ENCODE results near the gene PTPRU.
A peak's percentile ranks its signal among the peaks of the same experiment; 100 is the strongest.
"Not testable (repeated sequence)": the region's sequence is repeated elsewhere in the genome, so short reads cannot be mapped to it uniquely, and the experiment has no call there.

PTPRU gene

GRCh38 chr1:29235955-29236711 lies at the start of gene PTPRU:
Gene PTPRU (plus strand): TSS chr1:29236522. CDS start chr1:29236645, 123 bp downstream.
- DNase-seq = peak; percentile 67

DNA sequence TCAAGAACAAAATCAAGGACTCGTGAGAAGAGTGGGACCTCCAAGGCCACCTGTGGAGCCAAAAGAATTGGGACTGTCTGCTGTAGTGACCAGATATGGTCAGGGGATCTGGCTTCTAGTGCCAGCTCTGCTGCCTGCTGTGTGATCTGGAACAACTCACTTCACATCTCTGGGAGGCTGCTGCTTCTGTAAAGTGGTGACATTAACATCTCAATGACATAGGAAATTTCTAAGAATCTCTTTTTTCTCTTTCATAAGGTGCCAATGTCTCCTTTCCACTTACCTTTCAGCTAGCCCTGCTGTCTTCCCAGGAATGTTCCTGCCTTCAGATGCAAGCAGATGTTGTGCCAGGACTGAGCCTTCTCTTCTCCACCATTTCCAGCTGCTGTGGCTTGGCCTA lies 49.6 kb upstream of the PTPRU start:
- no peak for DNase-seq

DNA sequence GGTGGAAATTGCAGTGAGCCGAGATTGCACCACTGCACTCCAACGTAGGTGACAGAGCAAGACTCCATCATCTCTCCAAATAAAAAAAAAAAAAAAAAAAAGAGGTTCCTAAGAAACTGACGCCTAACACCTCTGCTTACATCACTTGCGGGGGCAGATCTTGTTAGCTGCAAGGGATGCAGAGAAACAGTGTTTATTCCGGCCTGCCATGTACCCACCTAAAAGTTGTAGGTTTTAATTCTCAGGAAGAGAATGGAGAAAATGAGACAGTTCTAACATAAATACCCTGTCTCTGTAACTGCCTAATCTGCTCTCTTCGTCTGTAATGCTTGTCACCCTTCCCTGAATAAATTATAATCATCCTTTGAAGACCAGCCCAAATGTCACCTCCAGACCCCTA lies 45.6 kb upstream of the PTPRU start:
- no peak for DNase-seq

DNA sequence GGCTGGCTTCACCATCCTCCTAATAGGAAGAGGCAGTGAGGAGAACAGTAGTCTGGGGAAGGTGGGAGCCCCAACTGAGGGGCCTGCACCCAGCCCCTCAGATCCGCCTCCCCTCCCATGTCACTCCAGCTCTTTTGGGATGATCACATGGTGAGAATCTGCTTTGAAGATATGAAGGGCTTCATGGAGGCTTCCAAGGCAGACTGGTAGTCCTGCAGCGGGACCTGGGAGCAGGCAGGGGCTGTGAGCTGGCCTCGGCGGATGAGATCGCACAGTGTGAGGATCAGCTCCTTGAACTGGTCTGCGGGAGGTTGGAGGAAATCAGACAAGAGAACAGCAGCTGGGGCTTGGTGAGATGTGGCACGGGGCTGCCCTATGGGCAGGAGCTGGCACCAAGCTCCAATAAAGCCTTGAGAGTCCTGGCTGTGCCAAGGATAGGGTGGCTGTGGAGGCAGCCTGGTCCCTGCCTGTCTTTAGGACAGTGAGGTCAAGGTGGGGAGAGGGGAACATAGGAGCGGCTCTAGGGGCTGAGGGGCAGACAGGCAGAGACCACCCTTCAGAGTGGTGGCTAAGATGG lies 42.4 kb upstream of the PTPRU start:
- no peak for DNase-seq

DNA sequence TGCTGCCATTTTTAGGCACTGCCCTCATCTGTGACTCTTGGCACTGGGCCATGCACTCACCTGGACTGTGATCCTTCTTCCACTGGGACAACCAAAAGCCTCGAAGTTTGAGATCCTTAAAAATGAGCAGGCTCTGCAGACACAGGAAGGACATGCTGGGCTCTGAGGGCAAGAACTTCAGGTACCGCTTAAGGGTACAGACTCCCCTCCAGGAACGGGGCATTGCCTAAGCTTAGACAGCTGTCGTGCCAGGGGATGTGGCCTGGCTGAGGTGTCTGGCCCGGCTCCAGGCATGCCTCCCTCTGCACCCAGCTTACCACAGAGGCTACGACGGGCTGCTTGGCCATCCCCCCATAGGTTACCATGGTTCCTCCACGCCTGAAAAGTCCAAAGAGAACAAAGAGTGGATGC lies 40.4 kb upstream of the PTPRU start:
- DNase-seq = no peak

DNA sequence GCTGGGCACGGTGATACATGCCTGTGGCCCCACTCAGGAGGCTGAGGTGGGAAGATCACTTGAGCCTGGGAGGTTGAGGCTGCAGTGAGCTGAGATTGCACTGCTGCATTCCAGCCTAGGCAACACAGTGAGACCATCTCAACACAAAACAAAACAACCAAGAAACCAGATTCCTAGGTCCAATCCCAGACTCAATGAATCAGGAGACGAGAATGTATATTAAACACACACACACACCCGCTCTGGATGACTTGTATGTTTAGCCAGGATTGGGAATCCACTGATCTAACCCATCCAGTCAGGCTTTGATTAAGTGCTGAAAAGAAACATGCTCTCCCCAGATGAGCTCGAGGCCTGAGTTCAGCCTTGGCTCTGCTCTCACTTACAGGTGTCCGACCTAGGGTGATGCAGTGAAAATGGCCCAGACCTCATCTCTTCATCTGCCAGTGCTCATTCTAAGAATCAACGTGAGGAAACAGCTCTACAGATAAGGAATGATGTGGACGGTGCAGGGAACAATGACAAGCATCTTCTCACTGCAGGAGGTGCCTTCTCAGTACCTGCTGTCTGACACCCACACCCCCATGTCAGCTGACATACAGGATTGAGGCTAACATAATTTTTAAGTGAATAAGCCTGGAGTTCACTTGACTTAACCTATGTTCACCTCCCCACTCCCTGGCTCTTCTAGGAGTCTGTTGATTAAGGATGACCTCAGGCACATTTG lies 39.3 kb upstream of the PTPRU start:
- DNase-seq = no peak

- peak; percentile 4 for DNase-seq
Observed at GRCh38 chr1:29197590-29197924, 38.8 kb upstream of the PTPRU start.

- DNase-seq = no peak
Observed at GRCh38 chr1:29197993-29198392, 38.3 kb upstream of the PTPRU start.

- DNase-seq = no peak
Observed at GRCh38 chr1:29200906-29201594, 35.3 kb upstream of the PTPRU start.

- DNase-seq = no peak
Observed at GRCh38 chr1:29201595-29202051, 34.7 kb upstream of the PTPRU start.

GRCh38 chr1:29202053-29202452 lies 34.3 kb upstream of the PTPRU start:
- no peak for DNase-seq

- DNase-seq = peak; percentile 70
Observed at GRCh38 chr1:29202584-29203340, 33.6 kb upstream of the PTPRU start.

- DNase-seq = no peak
Observed at GRCh38 chr1:29208442-29208841, 27.9 kb upstream of the PTPRU start.

GRCh38 chr1:29209173-29209572 lies 27.1 kb upstream of the PTPRU start:
- DNase-seq = no peak

DNA sequence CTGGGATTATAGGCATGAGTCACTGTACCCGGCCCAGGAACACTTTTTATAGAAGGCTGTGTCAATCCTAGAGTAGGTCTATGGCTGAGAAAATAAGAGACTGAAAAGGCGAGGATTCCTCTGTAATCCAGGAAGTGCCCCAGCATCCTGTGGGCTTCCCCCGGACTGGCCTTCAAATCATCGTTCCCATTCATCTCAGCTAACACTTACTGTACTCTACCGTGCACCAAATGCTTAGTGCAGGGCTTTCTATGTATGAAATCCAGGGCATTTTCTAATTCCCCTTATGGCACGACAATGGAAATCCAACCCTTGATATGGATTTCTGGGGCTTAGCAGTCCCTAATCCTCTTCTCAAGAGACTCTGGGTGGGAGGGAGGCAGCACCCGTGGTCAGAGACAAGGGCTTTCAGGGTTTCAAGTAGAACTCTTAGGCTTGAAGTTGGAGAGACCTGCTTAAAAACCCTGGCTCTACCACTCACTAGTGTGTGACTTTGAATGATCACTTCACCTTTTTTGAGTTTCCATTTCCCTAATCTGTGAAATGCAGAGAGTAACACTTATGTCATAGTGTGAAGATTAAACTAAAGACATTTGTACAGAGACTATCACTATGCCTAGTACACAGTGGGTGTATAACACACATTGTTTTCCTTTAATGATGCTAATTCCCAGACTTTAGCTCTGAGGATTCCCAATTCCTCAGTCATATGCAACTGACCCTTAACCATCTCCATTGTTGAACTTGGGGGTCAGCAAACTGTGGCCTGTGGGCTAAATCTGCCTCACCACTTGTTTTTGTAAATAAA lies 25.8 kb upstream of the PTPRU start:
- no peak for DNase-seq

DNA sequence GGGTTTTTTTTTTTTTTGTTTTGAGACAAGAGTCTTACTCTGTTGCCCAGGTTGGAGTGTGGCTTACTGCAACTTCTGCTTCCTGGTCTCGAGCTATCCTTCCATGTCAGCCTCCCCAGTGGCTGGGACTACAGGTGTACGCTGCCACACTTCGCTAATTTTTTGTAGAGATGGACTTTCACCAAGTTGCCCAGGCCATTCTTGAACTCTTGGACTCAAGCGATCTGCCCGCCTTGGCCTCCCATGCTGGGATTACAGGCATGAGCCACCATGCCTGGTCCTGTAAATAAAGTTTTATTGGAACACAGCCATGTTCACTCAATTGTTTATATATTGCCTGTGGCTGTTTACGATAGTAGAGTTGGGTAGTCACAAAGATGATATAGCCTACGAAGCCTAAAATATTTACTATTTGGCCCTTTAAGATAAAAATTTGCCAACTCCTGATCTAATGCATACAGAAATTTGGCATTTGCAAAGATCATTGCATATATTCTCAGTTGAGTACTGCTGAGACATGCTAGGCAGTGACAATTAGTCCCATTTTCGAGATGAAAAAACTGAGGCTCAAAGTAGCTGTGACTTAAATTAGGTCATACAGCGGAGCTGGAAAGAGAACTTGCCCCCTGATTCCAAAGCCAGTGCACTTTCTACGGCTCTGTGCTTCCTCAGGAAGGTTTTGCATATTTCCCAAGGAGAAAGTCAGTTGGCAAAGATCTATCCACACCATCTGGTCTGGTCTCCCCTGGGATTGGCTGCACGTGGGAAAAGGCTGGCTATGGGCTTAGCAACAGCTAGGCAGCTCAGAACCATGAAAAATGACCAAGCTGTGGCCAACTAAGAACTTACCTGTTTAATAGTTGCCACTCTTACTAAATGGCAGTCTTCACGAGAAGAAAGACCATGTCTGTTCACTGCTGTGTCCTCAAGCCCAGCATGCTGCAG lies 25.0 kb upstream of the PTPRU start:
- no peak for DNase-seq

GRCh38 chr1:29213055-29213454 lies 23.3 kb upstream of the PTPRU start:
- DNase-seq = no peak

GRCh38 chr1:29217633-29218032 lies 18.7 kb upstream of the PTPRU start:
- no peak for DNase-seq

- no peak for DNase-seq
Observed at GRCh38 chr1:29218223-29218622, 18.1 kb upstream of the PTPRU start.

- no peak for DNase-seq
Observed at GRCh38 chr1:29221296-29221695, 15.0 kb upstream of the PTPRU start.

- not testable (repeated sequence) for DNase-seq
Observed at GRCh38 chr1:29222260-29222659, 14.1 kb upstream of the PTPRU start.

All from NCI-H510A treated with DMSO at 0.1 percent for 48 hours (cell line).